Measurements from ENCODE around the gene SALL3.

Gene SALL3

GRCh38 chr18:78980777-78981380 is 1.3 kb downstream of the SALL3 start:
- DNase-seq, result peak; percentile 66

- DNase-seq, result no peak
These were observed 1.8 kb downstream of the SALL3 start for GRCh38 chr18:78981394-78981831.

- DNase-seq, result peak; percentile 72
These were observed 2.5 kb downstream of the SALL3 start for GRCh38 chr18:78981989-78982620.

DNA sequence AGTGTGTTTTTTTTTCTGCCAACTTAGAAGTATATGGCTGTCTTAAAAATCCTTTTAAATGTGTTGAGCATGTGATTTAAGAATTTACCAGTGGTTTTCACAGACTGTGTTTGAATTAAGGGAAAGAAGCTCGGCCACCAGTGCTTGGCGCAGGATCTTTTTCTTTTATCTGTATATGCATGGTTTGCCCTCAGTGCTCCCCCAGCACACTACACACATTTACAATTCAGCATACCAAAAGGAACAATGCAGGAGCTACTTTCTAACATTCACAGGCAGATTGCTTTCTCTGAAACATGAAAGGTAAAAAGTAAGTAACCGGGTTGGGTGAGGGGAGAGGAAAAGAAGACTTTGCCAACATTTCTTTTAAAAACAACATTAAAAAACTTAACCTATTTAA is 3.9 kb downstream of the SALL3 start:
- DNase-seq, result peak; percentile 45

DNA sequence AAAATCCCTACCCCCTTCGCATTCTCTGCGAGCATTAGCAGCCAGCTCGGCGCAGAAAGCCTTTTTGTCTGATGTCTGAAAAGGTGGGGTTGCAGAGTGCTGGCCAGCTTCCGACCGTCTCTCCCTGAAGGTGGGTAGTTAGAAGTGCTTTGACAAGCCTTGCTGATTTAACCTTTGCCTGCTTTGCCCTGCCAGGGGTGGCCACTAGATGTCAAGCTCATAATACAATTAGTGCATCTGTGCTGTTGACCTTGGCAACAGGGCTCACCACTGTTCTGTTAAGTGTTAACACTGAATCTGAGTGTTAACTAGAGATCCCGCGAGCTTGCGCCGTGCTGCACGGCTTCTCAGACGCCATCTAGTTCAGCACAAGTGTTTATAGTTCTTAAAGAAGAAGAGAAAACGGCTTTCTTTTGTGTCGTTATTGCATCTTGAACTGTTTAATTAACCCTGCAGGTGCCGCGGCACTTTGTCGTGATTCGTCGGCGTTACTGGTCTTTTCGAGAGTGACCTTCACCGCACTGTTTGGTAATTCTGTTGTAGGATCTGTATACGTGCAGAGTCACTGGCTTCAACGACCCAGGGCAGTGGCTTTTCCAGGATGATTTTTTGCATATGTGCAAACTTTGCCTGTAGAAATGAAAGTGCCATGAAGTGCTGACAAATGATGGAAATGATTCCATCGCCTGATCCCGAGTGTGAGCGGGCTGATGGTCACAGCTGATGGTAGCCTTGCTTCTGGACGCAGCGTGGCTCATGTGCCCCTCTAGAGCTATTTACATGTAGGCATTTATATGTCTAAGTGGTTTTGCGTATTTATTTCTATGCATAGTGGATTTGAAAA is 5.5 kb downstream of the SALL3 start:
- peak; percentile 78 for DNase-seq

DNA sequence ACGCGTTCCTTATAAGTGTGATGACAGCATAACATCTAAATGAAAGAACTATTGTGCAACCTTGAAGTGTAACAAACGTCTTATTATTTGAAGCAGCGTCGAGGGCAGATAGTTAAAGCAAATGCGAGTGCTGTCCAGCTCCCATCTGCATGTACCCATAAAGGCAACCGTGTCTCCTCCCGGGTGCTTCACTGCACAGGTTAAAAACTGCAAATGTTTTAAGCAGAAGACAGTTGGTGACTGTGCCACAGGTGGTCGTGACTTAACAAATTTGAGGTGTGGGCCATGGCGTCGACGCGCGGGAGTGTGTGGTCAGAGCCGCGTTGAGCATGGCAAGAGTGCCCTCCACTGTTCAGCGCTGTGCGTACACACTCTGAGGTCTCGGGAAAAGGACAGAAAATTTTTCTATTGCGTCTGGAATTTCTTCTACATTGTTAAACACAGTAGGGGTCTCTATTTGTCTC is 6.4 kb downstream of the SALL3 start:
- DNase-seq, result peak; percentile 87

- DNase-seq, result no peak
These were observed 11.8 kb downstream of the SALL3 start for GRCh38 chr18:78991446-78991845.

- DNase-seq, result no peak
These were observed 12.7 kb downstream of the SALL3 start for GRCh38 chr18:78992041-78993011.

- DNase-seq, result no peak
These were observed 13.7 kb downstream of the SALL3 start for GRCh38 chr18:78993014-78993926.

GRCh38 chr18:78994000-78994399 is 14.4 kb downstream of the SALL3 start:
- DNase-seq, result no peak

DNA sequence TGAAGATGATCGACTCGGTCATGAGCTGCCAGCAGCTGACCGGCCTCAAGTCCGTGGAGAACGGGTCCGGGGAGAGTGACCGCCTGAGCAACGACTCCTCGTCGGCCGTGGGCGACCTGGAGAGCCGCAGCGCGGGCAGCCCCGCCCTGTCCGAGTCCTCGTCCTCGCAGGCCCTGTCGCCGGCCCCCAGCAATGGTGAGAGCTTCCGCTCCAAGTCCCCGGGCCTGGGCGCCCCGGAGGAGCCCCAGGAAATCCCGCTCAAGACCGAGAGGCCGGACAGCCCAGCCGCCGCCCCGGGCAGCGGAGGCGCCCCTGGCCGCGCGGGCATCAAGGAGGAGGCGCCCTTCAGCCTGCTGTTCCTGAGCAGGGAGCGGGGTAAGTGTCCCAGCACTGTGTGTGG is 14.9 kb downstream of the SALL3 start:
- no peak for DNase-seq

DNA sequence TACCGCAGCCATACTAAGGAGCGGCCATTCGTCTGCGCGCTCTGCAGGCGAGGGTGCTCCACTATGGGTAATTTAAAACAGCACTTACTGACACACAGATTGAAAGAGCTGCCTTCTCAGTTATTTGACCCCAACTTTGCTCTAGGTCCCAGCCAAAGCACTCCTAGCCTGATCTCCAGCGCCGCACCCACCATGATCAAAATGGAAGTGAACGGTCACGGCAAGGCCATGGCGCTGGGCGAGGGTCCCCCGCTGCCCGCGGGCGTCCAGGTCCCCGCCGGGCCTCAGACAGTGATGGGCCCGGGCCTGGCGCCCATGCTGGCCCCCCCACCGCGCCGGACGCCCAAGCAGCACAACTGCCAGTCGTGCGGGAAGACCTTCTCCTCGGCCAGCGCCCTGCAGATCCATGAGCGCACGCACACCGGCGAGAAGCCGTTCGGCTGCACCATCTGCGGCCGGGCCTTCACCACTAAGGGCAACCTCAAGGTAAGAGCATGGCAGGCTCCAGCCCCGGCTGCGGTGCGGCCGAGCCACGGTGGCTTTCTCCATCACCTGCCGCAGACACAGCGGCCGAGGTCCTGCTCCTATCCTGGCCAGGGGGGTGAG is 15.5 kb downstream of the SALL3 start:
- DNase-seq, result no peak

- no peak for DNase-seq
These were observed 16.2 kb downstream of the SALL3 start for GRCh38 chr18:78995740-78996395.

- DNase-seq, result no peak
These were observed 17.3 kb downstream of the SALL3 start for GRCh38 chr18:78996741-78997490.

DNA sequence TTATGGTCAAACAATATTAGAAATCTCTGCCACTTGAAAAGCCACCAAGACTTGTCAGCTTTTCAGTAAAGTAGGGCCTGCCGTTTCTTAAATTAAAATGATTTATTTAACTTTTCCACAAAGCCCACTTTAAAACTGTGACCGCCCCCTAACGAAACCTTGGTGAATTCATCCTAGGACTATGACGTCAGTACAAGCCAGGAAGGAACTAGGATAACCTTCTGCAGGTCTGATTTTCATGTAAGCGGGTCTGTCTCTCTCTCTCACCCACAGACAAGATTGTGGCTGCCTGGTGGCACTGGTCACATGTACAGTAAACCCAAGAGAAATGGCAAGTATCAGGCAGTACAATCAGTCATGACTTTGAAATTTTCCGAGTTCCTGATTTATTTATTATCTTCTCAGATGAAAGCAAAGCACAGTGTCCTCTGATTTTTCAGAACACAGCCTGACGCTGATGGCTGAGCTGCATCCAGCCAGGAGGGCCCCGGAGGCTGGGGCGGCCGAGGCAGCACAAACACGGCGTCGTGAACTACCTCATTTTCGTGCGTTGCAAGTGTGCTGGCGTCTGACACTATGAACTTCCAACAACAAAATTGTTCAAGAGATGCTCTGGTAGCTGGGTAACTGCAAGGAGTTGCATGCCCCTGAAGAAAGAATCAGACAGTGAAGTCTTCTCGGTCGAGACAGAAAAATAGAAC is 18.9 kb downstream of the SALL3 start:
- no peak for DNase-seq

DNA sequence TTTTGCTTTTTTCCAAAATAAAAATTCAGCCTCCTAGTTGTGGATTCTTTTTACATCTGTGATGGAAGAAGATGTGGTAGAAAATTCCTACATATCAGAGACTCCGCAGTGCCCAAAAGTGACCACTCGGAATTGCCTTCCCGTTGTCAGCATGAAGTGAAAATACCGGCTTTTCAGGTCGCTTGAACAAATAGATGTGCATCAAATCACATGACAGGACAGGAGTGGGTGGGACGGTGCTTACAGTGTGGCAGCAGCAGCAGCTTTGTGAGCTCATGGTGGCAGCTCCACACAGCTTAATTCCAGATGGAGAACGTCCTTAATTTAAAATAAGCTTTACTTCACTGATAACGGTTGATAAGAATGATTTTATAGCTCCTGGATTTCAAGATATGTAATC is 20.3 kb downstream of the SALL3 start:
- no peak for DNase-seq

GRCh38 chr18:79000997-79001396 is 21.4 kb downstream of the SALL3 start:
- DNase-seq, result no peak

- DNase-seq, result no peak
These were observed 26.0 kb downstream of the SALL3 start for GRCh38 chr18:79005653-79006052.
